NCI-H345 (cell line): Measurements from ENCODE around the gene GATM.
"Not testable (repeated sequence)": the region's sequence is repeated elsewhere in the genome, so short reads cannot be mapped to it uniquely, and the experiment has no call there.

ENCODE experiments used
- DNase-seq: peaks from one replicate; lab custom pipeline; 2025; lab: John Stamatoyannopoulos, UW

Gene GATM

DNA sequence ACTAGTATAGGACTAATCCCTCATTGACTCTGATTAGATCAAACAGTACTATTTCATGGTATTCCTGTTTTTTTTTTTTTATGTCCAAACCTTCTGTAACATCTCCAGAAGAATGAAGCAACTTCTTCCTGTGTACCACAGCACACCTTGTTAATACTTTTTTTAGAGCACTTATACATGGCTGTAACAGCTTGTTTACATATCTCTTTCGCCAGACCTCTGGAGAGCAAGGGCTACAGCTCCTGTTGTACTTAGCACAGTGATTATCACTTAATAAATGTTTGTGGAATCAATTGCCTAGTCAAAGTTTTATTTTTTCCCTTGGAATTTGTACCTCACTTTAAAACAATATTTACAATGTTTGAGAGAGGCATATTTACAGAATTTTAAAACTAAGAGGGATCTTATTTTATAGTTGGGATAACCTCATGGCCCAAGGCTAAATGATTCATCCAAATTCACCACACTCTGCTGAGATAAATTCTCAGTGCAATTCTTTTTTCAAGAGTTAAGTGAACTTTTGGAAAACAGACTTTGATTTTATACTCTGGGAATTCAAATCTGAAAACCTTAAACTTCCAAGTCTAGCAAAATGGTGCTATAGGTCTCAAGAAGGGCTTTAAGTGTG is 9.2 kb upstream of the GATM start:
- no peak for DNase-seq

DNA sequence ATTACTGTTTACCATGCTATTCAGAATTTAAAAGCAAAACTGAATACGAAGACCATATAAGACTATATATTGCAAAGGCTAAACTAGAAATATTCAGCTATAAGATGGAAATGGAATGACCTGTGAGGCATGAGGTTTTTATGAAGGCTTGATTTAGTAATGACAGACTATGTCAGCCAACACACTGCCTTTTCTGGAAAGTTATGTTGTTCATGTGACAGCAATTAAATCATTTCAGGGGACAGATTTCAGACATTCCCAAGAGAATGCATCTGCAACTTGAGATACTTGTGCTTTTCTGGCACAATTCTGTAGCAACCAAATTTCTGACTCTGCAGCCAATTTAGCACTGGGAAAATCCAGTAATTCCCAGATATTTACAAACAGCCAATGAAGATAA is 8.6 kb upstream of the GATM start:
- no peak for DNase-seq

DNA sequence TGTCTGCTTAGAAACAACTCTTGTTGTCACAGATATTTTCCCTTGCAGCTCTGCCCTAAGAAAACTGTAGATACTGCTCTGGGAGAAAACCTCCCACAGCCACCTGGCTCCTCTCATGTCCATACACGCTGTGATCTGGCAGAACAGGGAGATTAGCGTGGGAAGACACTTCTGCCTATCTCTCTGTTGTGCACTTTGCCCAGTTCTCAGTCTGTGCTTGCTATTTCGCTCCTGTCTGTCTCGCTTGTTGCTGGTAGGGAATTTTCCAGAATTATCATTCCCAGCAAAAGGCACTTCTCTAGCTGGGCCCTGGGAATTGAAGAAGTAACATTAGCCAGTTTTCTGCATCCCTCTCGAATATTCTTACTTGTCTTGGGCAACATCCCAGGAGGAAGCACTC is 8.1 kb upstream of the GATM start:
- no peak for DNase-seq

DNA sequence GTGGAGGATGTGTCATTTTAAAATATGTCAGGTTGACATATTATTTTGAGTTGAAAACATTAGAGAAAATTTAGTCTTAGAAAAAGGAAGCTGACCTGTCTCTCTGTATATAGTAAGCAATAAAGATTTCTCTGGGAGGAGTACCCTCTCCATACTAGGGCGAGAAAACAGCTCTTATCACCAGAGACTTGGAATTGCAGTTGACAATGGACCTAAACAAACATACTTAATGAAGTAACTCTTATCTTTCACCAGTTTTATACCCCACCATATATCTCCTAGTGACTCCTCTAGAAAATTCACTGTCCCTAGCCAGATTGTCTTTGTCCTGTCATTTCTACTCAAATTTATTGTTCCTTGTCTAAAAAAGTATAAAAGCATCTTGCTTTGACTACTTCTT is 7.2 kb upstream of the GATM start:
- no peak for DNase-seq

DNA sequence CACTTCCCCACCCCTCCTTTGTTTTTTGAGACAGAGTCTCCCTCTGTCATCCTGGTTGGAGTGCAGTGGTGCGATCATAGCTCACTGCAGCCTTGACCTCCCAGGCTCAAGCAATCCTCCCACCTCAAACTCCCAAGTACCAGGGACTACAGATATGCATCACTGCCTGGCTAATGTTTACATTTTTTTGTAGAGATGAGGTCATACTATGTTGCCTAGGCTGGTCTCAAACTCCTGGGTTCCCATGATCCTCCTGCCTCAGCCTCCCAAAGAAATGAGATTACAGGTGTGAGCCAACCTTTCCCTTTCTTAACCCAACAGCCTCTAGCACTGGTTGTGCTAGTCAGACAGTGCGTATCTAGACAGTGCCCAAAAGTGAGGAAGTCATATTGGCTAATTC is 6.4 kb upstream of the GATM start:
- DNase-seq, result no peak

DNA sequence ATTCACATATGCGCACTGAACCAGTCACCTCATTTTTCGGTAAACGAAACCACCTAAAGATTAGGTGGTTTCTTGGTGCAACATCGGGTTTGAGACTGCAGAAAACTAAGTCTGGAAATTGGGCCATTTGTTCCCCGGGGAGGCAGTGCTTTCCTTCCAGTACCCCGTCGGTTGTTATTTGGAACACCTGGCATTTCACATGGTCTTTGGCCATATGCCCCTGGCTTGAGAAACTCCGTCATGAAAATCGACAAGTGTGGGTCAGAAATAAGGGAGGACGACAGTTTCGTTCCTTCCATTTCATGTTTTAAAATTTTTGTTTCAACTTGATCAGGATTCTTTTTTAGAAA is 544 bp upstream of the GATM start:
- no peak for DNase-seq

DNA sequence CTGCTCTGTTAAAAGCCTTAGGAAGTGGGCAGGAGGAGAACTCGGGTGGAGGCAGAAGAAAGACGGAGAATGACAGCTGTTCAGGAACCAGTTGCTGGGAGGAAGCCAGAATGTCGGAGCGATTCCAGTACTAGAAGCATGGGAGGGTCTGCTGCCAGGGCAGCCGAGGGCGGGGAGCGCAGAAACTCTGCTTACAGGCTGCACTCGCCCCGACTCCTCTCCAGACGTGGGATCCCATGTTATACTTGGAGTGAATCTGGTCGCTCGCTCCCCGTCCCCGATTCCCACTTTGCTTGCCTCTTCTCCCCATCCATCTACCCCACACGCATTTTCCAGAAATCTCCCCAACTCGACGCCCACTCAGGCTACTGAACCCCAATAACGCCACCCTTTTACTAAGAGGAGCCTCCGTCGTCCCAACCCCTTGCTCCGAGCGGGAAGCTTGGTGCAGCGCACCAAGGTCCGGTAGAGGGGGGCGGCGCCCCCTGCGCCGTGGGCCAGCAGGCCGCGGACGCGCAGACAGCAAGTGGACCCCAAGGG is 665 bp downstream of the GATM start:
- peak; percentile 2 for DNase-seq

DNA sequence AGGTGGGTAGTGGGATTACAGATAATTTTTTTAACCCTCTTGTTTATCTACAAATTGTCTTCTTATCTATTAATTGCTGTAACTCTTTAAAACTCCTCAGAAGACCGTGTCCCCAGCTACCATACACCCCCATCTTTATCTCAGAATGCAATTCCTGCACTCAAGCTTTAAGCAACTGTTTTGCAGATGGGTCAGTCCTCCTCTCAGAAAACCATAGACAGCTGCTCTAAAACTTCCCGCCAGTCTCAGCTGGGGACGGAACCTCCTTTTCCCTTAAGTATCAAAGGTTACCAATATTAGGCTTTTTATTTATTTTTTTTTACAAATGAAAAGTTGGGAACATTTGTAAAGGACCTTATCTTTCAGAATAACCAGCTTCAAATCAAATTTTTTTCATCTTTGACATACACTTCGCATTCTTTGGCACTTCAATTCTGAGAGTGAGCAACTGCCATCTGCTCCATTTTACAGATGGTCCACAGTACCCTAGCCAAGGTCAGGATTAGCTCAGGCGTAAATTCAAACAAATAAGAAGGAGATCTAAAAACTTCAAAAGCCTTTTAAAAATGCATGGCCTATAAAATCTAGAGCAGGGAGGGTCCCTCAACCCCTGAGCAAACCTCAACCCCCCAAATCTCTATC is 1.3 kb downstream of the GATM start:
- DNase-seq, result no peak

DNA sequence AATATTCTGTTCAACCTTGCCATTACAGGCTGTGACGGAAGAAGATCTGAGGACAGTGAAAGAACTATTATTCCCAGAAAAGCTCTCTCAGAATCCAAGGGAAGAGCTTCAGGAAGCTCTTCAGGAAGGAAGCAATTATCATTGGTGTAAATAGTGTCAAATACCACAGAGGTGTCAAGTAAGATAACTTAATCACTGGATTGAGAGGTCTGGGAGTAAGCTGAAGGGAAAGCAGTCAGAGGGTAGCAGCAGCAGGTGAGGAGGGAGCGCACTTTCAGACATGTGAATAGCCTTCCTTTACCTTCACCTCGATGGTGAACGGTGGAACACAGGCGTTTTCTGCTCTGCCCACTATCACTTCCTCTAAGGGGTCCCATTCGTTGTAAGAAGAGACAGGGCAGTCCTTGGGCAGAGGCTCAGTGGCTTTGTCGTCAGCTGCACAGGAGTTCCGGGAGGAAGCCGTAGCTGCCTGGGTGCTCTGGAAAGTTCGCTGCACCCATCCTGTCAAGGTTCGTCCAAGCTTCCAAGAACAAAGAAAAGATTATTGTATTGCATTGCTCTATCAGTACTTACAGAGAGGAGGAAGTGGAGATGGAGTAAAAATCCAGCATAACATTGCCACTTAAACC is 1.9 kb downstream of the GATM start:
- DNase-seq, result no peak

DNA sequence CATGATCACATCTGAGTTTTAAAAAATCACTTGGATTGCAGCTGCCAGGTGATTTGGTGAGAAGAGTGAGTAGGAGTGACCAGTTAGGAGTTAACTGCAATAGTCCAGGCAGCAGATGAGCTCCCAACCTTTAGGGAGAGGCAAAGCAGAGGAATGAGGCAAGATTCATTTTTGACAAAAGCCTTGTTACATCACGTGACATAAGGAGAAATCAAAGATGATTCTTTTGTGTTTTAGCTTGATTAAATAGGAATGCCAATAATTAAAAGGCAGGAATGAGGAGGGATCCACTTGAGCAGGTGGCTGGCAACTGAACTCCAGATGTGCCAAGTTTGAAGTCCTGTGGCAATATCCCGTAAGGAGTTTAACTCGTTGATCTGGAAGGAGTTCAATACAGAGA is 2.5 kb downstream of the GATM start:
- no peak for DNase-seq

DNA sequence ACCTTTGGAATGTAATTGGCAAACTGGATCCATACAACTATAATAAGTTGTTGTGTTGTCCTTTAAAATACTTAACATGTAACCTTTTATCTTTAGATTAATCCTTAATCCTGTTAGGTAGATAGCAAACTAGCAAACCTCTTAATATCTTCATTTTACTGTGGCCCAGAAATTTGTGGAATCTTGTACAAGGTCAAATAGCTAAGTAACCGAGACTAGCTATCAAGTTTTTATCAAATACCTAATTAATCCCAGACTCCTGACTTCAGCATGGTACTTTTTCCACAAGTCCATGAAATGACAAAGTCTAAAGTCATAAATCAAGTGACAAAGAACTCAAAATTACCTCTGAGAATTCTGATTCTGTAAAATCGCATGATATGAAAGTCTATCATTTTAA is 4.4 kb downstream of the GATM start:
- no peak for DNase-seq

DNA sequence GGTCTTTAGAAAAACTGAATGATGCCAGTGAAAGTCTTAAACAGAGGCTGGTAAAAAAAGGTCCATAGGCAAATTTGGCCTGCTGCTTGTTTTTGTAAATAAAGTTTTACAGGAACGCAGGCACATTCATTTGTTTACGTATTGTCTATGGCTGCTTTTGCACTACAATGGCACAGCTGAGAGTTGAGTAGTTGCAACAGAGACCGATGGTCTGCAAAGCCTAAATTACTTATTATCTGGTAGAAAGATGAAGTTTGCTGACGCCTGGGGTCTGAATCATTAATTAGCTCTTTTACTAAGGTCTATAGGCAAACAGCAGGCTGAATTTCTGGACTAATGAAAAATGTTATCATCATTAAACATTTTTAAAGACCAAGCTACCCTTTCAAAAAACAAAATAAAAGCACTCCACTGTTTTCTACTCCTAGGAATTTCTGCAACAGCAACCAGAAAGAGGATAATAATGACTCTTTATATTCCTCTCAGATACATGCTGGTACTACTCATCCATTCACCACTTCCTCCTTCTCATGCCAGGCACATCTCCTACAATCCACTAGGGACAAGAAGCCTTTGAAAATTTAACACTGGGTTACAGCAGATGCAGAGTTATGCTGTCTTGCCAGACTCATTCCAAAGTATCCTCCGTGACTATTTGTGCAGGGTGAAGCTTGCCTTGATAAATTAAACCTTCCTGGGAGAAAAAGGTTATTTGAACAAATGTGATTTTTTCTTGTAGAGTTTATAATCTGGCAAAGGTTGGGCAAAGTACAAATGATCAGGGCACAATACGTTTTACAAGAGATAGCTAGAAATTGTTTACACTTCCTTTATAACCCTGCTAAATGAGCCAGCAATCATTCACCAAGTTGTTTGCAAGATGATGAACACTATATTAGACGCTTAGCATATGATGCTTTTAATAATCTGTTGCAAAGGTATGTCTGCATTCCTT is 6.0 kb downstream of the GATM start:
- no peak for DNase-seq

DNA sequence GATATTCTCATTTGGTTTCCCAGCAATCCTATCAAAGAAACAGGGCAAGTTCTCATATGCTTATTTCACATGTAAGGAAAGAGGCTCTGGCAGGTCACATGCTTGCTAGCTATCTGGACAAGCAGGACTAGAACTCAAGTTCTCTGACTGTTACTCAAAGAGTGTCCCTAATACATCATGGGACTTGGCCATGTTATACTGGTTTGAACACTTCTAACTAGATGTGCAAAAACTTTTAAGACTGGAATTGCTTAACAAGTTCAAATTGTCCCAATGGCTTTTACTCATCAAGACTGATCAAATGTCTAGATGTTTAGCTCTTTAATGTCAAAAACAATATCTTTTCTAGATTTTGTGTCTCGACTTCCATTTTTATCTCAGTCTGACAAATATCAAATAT is 6.8 kb downstream of the GATM start:
- DNase-seq, result no peak

DNA sequence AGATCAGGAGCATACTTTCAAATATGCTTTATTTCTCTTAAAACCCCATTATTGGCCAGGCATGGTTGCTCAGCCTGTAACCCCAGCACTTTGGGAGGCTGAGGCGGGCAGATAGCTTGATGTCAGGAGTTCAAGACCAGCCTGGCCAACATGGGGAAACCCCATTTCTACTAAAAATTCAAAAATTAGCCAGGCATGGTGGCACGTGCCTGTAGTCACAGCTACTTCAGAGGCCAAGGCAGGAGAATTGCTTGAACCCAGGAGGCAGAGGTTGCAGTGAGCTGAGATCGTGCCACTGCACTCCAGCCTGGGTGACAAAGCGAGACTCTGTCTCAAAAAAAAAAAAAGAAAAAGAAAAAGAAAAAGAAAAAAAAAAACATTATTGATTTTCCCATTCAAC is 8.3 kb downstream of the GATM start:
- DNase-seq, result not testable (repeated sequence)

DNA sequence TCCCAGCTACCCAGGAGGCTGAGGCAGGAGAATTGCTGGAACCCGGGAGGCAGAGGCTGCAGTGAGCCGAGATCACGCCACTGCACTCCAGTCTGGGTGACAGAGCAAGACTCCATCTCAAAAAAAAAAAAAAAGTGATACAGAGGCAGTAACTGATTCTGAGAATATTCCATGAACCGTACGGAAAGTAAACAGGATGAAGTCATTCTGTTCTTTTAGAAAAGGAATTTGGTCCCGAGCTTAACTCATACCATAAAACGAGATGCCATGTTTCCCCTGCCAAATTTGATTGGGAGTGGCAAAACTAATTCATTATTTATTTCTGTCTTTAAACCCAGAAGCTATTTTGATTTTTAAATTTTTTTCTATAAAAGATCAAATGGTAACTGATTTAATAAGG is 11.1 kb downstream of the GATM start:
- not testable (repeated sequence) for DNase-seq

DNA sequence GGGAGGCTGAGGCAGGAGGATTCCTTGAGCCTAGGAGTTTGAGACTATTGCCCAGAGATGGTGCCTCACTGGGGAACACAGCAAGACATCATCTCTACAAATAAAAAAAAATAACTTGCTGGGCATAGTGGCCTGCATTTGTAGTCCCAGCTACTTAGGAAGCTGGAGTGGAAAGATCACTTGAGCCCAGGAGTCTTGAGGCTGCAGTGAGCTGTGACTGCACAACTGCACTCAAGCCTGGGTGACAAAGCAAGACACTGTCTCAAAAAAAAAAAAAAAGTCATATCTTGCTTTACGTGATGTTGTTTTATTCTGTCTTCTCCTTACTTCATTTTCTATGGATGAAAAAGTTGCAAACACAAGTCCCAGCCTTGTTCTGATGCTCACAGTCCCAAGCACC is 14.1 kb downstream of the GATM start:
- DNase-seq, result no peak

DNA sequence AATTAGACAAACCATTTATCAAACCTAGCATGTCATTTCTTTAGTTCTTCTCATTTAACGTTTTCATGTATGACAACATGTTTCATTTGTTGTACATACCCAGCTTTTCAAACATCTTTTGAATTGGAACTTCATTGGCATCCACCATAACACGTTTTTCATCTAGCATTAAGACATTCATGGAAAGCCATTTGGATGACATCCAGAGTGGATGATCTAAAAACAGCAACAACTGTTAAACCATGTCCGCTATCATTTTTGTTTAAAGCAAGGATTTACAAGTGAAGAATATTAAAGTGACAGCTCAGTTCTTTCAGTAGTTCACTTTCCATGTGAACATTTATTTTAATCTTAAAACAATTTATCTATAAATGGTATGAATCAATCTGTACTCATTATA is 14.5 kb downstream of the GATM start:
- DNase-seq, result no peak

DNA sequence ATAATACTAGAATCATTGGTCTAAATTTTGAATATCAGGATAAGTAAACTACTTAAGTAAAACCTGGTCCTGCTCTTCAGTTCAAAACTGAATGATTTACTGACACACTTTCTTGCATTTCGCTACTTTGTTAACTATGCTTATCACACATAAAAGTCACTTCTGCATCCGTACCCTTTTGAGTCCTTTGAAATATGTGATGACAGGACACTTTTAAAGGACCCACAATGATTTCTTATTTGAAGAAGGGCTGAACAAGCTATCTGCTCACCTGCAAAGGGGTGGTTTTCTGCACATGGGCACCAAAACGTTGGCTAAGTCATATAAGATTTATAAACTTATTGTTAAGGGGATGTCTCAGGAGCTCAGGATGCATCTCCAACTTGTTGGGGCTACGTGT is 15.0 kb downstream of the GATM start:
- no peak for DNase-seq

DNA sequence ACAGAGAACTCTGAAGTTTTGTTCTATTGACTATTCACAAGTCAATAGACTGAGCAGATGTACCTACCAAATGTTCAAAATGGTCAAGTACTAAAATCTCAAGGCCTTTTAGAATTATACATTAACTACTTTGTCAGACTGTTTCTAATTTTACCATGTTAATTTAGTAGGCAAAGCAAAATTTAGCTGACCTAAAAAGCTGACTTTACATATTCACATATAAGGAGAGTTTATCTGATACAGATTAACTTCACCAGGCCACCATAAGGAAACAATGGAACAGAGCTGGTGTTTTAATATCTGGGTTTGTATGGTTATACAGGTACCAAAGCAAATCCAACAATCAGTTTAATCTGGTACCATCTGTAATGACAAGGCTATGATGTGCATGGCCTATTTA is 15.9 kb downstream of the GATM start:
- DNase-seq, result no peak

DNA sequence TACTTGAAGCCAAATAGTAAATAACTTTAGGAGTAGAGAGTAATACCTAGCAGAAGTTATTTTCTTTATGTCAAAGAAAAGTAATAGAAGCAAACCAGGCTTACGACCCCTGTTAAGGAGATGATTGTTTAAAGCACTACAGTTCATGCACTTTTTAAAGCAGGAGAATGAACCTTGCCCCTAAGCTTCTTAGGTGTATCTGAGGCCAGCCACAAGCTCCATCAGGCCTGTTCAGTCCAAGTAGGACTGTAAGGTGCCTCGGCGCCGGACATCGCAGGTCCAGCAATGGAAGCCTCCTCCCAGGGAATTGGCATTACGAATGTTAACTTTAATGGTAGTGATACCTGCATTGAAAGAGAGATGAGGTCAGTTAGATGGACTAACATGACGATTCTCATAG is 16.5 kb downstream of the GATM start:
- DNase-seq, result no peak

DNA sequence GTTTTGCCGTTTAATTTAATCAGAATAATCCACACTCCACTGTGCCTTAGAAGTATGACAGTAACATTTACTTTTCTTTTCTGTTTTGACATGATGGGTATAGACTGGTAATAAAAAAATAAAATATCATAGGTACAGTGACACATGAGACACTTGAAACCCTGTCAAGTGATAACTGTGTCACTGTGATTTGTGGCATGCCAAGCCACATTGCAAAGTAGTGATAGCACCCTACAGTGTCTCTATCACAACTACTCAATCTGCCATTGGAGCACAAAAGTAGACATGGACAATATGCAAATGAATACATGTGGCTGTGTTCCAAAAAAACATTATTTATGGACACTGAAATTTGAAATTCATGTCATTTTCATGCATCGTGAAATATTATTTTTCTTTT is 22.5 kb downstream of the GATM start:
- no peak for DNase-seq

DNA sequence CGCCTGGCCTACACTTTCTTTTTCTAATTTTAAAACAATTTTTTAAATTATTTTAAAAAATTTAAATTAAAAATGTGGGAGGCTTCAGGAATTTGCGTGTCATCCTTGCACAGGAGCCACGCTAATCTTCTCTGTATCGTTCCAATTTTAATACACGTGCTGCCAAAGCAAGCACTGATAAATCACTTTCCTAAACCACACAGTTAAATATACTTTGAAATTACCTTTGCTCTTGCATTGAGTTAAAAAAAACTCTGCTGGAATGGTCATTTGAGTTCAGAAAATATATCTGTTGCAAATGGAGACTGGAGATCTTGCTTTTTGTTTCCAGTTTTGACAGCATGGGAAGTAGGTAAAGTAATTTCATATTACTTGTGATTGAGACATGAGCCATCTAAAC is 23.6 kb downstream of the GATM start:
- no peak for DNase-seq

DNA sequence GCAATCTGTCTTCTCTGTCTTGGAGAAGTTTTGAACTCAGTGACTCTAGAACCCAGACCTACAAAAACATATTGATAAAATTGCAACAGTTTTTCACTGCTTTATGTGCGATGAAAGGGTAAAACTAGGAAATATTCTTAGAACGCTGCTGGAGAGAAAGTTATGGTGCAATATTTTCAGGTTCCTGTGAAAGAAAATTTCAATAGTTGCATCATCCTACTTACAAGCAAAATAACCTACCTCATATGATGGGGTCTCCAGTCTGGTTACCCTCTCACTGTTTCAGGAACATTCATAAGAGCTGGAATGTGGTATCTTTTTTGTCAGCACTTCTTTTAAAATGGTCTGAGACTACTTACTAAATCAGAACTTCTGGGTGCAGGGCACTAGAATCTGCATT is 27.1 kb downstream of the GATM start:
- DNase-seq, result no peak
